Hepatocyte (in vitro differentiated cells): ENCODE measurements around the gene PIK3C2G. TPM values are rescaled to one million over a fixed set of nuclear protein-coding genes. Genes with fewer than 3 reads are reported as not detected.
"Not testable (repeated sequence)": the region's sequence is repeated elsewhere in the genome, so short reads cannot be mapped to it uniquely, and the experiment has no call there.

Experiments used
- DNase-seq: peaks from one replicate; pipeline ENCODE4 v3.0.0-alpha.2; 2016; ENCODE audit warnings: low spot score
- H2AFZ ChIP-seq: fragments of 200-600 bp; sonication (generic); 2 replicates; pipeline ENCODE4 v1.6.0; 2016; ENCODE audit warnings: antibody characterized with exemption, mild to moderate bottlenecking
- H3K27ac ChIP-seq: fragments of 200-600 bp; sonication (generic); 2 replicates; pipeline ENCODE4 v1.5.1; 2016; ENCODE audit warnings: mild to moderate bottlenecking
- H3K27me3 ChIP-seq: fragments of 200-600 bp; sonication (generic); 2 replicates; pipeline ENCODE4 v1.6.1; 2016
- H3K36me3 ChIP-seq: fragments of 200-600 bp; sonication (generic); replicated peaks from 2 replicates; pipeline ENCODE4 v1.5.1; 2016; ENCODE audit warnings: low read depth; ENCODE audit not compliant: insufficient read depth
- H3K4me1 ChIP-seq: fragments of 200-600 bp; sonication (generic); 2 replicates; pipeline ENCODE4 v1.5.1; 2016; ENCODE audit warnings: mild to moderate bottlenecking, moderate library complexity; ENCODE audit not compliant: insufficient read depth
- H3K4me2 ChIP-seq: fragments of 200-600 bp; sonication (generic); 2 replicates; pipeline ENCODE4 v1.6.0; 2016
- H3K4me3 ChIP-seq: fragments of 200-600 bp; sonication (generic); 2 replicates; pipeline ENCODE4 v1.5.1; 2016; ENCODE audit warnings: mild to moderate bottlenecking
- H3K79me2 ChIP-seq: fragments of 200-600 bp; sonication (generic); 2 replicates; pipeline ENCODE4 v1.6.0; 2017; ENCODE audit warnings: mild to moderate bottlenecking
- H3K9me2 ChIP-seq: fragments of 200-600 bp; sonication (generic); replicated peaks from 2 replicates; pipeline ENCODE4 v1.6.0; 2017; ENCODE audit warnings: mild to moderate bottlenecking; ENCODE audit not compliant: insufficient read depth
- H3K9me3 ChIP-seq: fragments of 200-600 bp; sonication (generic); 2 replicates; pipeline ENCODE4 v1.5.1; 2016; ENCODE audit warnings: low read depth, mild to moderate bottlenecking
- H4K20me1 ChIP-seq: fragments of 200-600 bp; sonication (generic); 2 replicates; pipeline ENCODE4 v1.6.0; 2016; ENCODE audit warnings: mild to moderate bottlenecking; ENCODE audit not compliant: insufficient read depth, poor library complexity, severe bottlenecking
- CTCF ChIP-seq: fragments of 200-600 bp; sonication (generic); IDR thresholded peaks from 2 replicates; pipeline ENCODE4 v1.5.1; 2016; ENCODE audit warnings: antibody characterized with exemption, mild to moderate bottlenecking; ENCODE audit not compliant: poor library complexity
- EZH2 ChIP-seq: fragments of 200-600 bp; sonication (generic); IDR thresholded peaks from 2 replicates; pipeline ENCODE4 v1.6.1; 2016; ENCODE audit warnings: antibody characterized with exemption, mild to moderate bottlenecking, borderline replicate concordance
- EZH2phosphoT487 ChIP-seq: fragments of 200-600 bp; sonication (generic); IDR thresholded peaks from one replicate; pipeline ENCODE4 v1.6.1; 2018; ENCODE audit warnings: antibody characterized with exemption, mild to moderate bottlenecking, low read depth, moderate library complexity; ENCODE audit not compliant: unreplicated experiment, severe bottlenecking
- WGBS: methylation state at CpG from one replicate; pipeline ENCODE4 v1.1.6; 2016; ENCODE audit warnings: low lambda C conversion rate; ENCODE audit errors: missing lambda C conversion rate; 5-methylcytosine and 5-hydroxymethylcytosine counted together
- polyA plus RNA-seq: library from polyadenylated mRNA; unstranded; fragments of >200 nt; fragmentation: Nextera tagmentation; extraction: Ambion mirVana; gene quantifications from 2 replicates; pipeline ENCODE4 v1.2.1, GENCODE V29; 2016
- total RNA-seq: library from RNA; depleted of rRNA; stranded (reverse); fragments of >200 nt; gene quantifications from 2 replicates; pipeline ENCODE4 v1.2.3, GENCODE V29; 2014

The PIK3C2G gene
- total and polyA plus RNA-seq, 2 experiments from 2014 or later = 3.5 to 6.7 TPM

GRCh38 chr12:18690653-18691052 lies 429.3 kb downstream of the PIK3C2G start:
- no peaks in the 10 kb centered on the region for H3K9me2 ChIP-seq
- no peaks in the 10 kb centered on the region for H4K20me1 ChIP-seq
- TF ChIP-seq EZH2phosphoT487 = no peak
- no peak for TF ChIP-seq CTCF
- no peak for TF ChIP-seq EZH2
- no peaks in the 10 kb centered on the region for H3K27me3 ChIP-seq
- no peak overlapping the region for H2AFZ ChIP-seq
- no peak overlapping the region for H3K4me3 ChIP-seq
- peak; percentile 24 for DNase-seq
- no peaks in the 10 kb centered on the region for H3K4me1 ChIP-seq
- no peaks in the 10 kb centered on the region for H3K36me3 ChIP-seq
- H3K27ac ChIP-seq = peak overlapping the region; percentile 46
- no peaks in the 10 kb centered on the region for H3K9me3 ChIP-seq
- 79% methylated on average over 4 of the region's 4 CpGs for WGBS
- H3K4me2 ChIP-seq = no peak overlapping the region
- no peaks in the 10 kb centered on the region for H3K79me2 ChIP-seq

DNA sequence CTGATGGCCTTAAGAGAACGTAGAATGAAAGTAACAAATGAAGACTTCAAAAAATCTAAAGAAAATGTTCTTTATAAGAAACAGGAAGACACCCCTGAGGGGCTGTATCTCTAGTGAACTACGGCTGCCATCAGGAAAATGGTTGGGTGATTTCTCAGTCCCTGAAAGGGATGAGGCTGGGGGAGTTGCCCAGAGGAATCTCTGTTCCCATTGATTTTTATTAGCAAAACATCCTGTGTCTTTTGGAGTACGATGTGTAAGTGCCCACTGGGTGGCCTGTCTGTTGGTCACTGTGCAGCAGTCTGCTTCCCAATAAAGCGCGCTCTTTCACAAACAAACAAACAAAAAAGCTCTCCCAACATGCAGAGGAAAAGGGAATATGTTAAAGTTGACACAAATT lies 432.7 kb downstream of the PIK3C2G start:
- not testable (repeated sequence) for H4K20me1 ChIP-seq, H3K4me1 ChIP-seq, H2AFZ ChIP-seq, H3K27me3 ChIP-seq, H3K4me3 ChIP-seq, H3K27ac ChIP-seq, H3K9me2 ChIP-seq, H3K36me3 ChIP-seq, H3K9me3 ChIP-seq, DNase-seq, H3K4me2 ChIP-seq, H3K79me2 ChIP-seq
- 87% methylated on average over 5 of the region's 5 CpGs for WGBS

DNA sequence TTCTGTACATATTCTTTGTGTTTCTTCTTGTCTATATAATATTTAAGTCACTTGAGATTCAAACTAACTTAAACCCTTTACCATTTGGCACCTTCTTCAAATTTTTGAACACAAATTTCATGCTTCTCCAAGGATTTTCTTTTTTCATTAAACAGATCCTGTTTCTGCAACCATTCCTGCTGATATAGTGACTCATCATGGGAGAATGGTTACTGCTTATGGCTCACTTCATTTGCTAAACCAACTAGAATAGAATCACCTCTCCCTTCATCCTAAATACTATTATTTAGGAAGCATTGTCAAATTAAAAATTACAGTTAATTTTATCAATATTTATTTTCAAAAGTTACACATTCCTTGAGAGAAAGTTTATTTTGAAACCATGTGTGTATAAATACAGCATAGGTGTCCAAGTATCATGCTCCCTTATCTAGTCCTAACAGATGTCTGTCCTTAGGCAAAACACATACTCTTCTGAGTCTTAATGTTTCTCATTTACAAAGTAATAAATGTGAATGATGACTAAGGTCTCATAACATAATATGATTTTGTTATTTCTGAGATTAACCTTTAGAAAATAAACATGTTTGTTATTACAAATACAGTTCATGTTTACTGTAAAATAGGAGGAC lies 435.8 kb downstream of the PIK3C2G start:
- Histone ChIP-seq H3K4me1 (no peaks in the 10 kb centered on the region), H2AFZ (no peak overlapping the region), H3K36me3 (no peaks in the 10 kb centered on the region), H3K9me2 (no peaks in the 10 kb centered on the region), H3K27me3 (no peaks in the 10 kb centered on the region), H3K27ac (no peak overlapping the region), H3K9me3 (no peaks in the 10 kb centered on the region), H4K20me1 (no peaks in the 10 kb centered on the region), H3K4me2 (no peak overlapping the region), H3K79me2 (no peaks in the 10 kb centered on the region), H3K4me3 (no peak overlapping the region)
- no peak for DNase-seq
- TF ChIP-seq CTCF (no peak), EZH2 (no peak), EZH2phosphoT487 (no peak)

Other genes starting within 250 kb of the PIK3C2G start
- gene RERGL, start 171.3 kb upstream of the PIK3C2G start, total RNA-seq = 0.70 and 0.80 TPM in 2 replicates
- gene RERGL, start 171.3 kb upstream of the PIK3C2G start, polyA plus RNA-seq = not detected in 2 replicates